ENCODE data around the gene USP50. TPM values are rescaled to one million over a fixed set of nuclear protein-coding genes. Genes with fewer than 3 reads are reported as not detected.

USP50 gene
- total RNA-seq, 1 experiment from 2014 or later, result not detected

Other genes starting within 250 kb of the USP50 start
- gene GABPB1, start 191.5 kb downstream of the USP50 start, total RNA-seq (2014; rRNA removed; shearing (Covaris generic)), result 24.6 and 54.3 TPM in 2 replicates
- gene USP8, start 122.3 kb downstream of the USP50 start, total RNA-seq (2014; rRNA removed; shearing (Covaris generic)), result 58.2 and 69.5 TPM in 2 replicates
- 28.4 and 45.5 TPM in 2 replicates for gene TRPM7, start 140.1 kb upstream of the USP50 start, total RNA-seq (2014; rRNA removed; shearing (Covaris generic))
- gene SPPL2A, start 219.0 kb upstream of the USP50 start, total RNA-seq (2014; rRNA removed; shearing (Covaris generic)), result 50.6 and 67.8 TPM in 2 replicates

Data from G401 (cell line).